ENCODE results near the gene CYP4F8. TPM values are rescaled to one million over a fixed set of nuclear protein-coding genes. Genes with fewer than 3 reads are reported as not detected.

Gene CYP4F8
- total RNA-seq, 4 donors from 2014 or later: not detected

DNA sequence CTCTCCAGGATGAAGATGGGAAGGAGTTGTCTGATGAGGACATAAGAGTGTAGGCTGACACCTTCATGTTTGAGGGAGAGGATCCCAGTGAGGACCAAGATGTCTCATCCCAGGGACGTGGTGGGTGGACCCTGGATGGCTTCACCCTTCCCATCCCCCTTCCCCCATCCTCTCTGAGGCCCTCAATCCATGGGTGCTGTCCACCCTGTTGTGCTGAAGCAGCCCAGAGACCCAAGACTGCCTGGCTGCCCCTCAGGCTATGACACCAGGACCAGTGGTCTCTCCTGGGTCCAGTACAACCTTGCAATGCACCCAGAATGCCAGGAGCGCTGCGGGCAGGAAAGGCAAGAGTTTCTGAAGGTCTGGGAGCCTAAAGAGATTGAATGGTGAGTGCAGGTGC, 54.4 kb downstream of the CYP4F8 start:
- ATAC-seq: no peak
- DNase-seq: no peak
- Histone ChIP-seq H3K4me3 (no peak overlapping the region), H3K9me3 (no peaks in the 10 kb centered on the region), H3K27me3 (no peaks in the 10 kb centered on the region), H3K27ac (no peak overlapping the region), H3K4me1 (no peaks in the 10 kb centered on the region), H3K36me3 (no peaks in the 10 kb centered on the region)
- in situ Hi-C loops (cut with MboI; ENCODE audit: low sequenced_read_pairs in 4 of 4): no loop called here
- TF ChIP-seq, protein P1, sequence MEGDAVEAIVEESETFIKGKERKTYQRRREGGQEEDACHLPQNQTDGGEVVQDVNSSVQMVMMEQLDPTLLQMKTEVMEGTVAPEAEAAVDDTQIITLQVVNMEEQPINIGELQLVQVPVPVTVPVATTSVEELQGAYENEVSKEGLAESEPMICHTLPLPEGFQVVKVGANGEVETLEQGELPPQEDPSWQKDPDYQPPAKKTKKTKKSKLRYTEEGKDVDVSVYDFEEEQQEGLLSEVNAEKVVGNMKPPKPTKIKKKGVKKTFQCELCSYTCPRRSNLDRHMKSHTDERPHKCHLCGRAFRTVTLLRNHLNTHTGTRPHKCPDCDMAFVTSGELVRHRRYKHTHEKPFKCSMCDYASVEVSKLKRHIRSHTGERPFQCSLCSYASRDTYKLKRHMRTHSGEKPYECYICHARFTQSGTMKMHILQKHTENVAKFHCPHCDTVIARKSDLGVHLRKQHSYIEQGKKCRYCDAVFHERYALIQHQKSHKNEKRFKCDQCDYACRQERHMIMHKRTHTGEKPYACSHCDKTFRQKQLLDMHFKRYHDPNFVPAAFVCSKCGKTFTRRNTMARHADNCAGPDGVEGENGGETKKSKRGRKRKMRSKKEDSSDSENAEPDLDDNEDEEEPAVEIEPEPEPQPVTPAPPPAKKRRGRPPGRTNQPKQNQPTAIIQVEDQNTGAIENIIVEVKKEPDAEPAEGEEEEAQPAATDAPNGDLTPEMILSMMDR (IDR thresholded peaks at IDR 0.05 in 4 of 5, conservative IDR thresholded peaks at IDR 0.05 in 1 of 5): no peak
- TF ChIP-seq POLR2A (IDR thresholded peaks at IDR 0.05): no peak
- intact Hi-C loops (cut with DNase I; ENCODE audit: low total_unique reads): no loop called here

DNA sequence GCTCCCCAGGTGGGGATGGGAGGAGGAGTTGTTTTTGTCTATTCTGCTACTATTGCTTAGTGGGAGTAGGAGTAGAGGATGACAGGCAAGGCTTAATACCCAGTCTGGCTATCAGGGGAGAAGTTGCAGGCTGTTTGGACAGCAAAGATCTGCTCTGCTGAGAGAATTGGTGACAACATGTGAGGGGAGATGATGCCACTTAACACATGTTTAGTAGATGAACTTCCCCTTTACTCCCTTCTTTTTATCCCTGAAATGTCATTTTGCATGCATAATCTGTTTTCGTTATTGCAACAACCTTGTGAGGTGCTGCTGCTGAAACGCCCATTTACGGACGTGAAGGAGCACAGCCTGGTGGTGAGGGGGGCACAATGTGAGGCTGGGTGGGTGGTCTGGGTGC, 54.9 kb downstream of the CYP4F8 start:
- in situ Hi-C loops (cut with MboI; ENCODE audit: low sequenced_read_pairs in 4 of 4): no loop called here
- TF ChIP-seq POLR2A (IDR thresholded peaks at IDR 0.05): no peak
- TF ChIP-seq, protein P1 (IDR thresholded peaks at IDR 0.05 in 4 of 5, conservative IDR thresholded peaks at IDR 0.05 in 1 of 5): no peak
- Histone ChIP-seq H3K4me3 (no peak overlapping the region), H3K36me3 (no peaks in the 10 kb centered on the region), H3K9me3 (no peaks in the 10 kb centered on the region), H3K27ac (no peak overlapping the region), H3K27me3 (no peaks in the 10 kb centered on the region), H3K4me1 (no peaks in the 10 kb centered on the region)
- intact Hi-C loops (cut with DNase I; ENCODE audit: low total_unique reads): no loop called here
- ATAC-seq (no peak), DNase-seq (no peak)

DNA sequence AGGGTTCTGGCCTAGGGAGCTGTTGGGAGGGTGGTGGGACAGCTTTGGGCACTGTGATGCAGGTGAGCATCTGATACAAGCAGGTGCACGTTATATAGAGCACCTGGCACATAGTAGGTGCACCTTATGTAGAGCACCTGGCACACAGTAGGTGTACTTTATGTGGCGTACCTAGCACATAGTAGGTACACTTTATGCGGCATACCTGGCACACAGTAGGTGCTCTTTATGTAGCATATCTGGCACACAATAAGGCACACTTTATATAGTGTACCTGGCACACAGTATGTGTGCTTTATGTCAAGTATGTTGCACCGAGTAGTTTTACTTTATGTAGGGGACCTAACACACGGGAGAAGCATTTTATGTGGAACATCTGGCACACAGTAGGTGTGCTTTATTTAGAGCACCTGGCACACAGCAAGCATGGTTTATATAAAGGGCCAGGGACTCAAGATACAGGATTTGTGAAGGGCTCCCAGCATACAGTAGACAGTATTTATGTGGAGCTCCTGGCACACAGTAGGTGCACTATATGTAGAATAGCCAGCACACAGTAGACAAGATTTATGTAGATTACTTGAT, 56.3 kb downstream of the CYP4F8 start:
- Histone ChIP-seq H3K4me3 (no peak overlapping the region), H3K27me3 (no peaks in the 10 kb centered on the region), H3K27ac (no peak overlapping the region), H3K4me1 (no peaks in the 10 kb centered on the region), H3K9me3 (no peaks in the 10 kb centered on the region), H3K36me3 (no peaks in the 10 kb centered on the region)
- ATAC-seq (no peak), DNase-seq (no peak)
- in situ Hi-C loops (cut with MboI; ENCODE audit: low sequenced_read_pairs in 4 of 4): no loop called here
- intact Hi-C loops (cut with DNase I; ENCODE audit: low total_unique reads): no loop called here
- no peak for TF ChIP-seq POLR2A (IDR thresholded peaks at IDR 0.05)
- TF ChIP-seq, protein P1 (IDR thresholded peaks at IDR 0.05 in 4 of 5, conservative IDR thresholded peaks at IDR 0.05 in 1 of 5): no peak

DNA sequence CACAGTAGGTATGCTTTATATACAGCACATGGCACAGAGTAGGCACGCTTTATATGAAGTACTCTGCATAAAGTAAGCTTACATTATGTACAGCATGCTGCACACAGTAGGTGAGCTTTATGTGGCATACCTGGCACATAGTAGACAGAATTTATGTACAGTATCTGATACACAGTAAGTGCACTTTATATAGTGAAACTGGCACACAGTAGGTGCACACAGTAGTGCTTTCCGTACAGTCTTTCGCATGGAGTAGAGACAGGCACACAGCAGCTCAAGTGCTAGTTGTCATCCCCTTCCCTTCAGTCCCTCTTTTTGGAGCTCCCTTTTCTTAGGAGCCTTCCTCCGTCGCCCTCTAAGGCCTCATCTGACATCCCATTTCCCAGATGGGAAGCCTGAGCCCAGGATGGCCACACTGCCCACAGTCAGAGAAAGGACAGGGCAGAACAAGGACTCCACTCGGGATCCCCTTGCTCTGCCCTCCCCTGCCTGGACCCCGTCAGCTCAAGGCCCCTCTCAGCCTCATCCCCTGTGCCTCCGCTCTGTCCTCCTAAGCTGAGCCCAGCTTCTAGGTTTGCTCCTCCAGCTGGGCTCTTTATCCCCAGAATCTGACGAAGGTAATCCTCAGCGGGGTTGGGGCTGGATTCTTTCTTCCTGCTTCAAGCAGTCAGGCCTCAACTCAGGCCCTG, 57.0 kb downstream of the CYP4F8 start:
- in situ Hi-C loops (cut with MboI; ENCODE audit: low sequenced_read_pairs in 4 of 4) (no loop called here), intact Hi-C loops (cut with DNase I; ENCODE audit: low total_unique reads) (no loop called here)
- no peak overlapping the region for H3K4me3 ChIP-seq

More for the DNA sequence above, 57.0 kb downstream of the CYP4F8 start:
- no peak for DNase-seq
- Histone ChIP-seq H3K4me1 (no peaks in the 10 kb centered on the region), H3K9me3 (no peaks in the 10 kb centered on the region), H3K27me3 (no peaks in the 10 kb centered on the region), H3K36me3 (no peaks in the 10 kb centered on the region), H3K27ac (peak overlapping the region in 2 of 4 donors; percentile 25 to 29)
- no peak for ATAC-seq
- no peak for TF ChIP-seq POLR2A (IDR thresholded peaks at IDR 0.05)
- TF ChIP-seq, protein P1 (IDR thresholded peaks at IDR 0.05 in 4 of 5, conservative IDR thresholded peaks at IDR 0.05 in 1 of 5): no peak

Measured in gastrocnemius medialis (tissue), 4 donors.